SK-N-DZ (cell line): Measurements from ENCODE around the gene TPRG1.

ENCODE experiments used
- DNase-seq: peaks from one replicate; pipeline ENCODE4 v3.0.0-alpha.2; 2015; ENCODE audit warnings: low spot score

The TPRG1 gene

DNA sequence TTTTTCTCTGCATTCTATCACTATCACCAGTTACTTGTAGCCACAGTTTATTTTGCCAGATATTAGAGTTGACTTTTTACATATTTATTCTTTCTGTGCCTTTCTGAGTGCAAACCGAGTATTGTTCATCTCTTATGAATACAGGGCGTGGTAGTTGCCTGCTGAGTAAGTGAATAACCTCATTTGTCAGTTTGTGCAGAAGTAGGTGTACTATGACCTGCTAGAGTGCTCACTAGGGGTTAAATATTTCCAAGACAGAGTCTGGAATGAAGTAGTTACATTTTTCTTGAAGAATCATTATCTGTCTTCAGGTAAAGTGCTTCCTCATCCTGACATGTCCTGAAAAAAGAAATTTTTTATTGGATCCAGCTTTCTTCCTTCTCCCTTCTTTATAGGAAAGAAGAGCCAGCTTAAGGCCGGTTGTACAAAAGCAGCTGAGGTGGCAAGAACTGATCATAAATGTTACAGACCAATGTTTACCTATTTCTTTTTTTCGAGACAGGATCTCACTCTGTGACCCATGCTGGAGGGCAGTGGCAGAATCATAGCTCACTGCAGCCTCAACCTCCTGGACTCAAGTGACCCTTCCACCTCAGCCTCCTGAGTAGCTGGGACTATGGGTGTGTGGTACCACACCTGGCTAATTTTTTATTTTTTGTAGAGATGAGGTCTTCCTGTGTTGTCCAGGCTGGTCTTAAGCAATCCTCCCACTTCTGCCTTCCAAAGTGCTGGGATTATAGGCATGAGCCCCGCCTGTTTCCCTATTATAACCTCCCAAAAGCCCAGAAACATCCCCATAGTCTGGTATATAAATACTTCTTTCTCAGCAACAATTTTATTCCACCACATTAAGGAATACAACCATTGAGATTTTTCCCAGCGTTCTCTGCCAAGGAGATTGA lies 182.5 kb downstream of the TPRG1 start:
- no peak for DNase-seq

DNA sequence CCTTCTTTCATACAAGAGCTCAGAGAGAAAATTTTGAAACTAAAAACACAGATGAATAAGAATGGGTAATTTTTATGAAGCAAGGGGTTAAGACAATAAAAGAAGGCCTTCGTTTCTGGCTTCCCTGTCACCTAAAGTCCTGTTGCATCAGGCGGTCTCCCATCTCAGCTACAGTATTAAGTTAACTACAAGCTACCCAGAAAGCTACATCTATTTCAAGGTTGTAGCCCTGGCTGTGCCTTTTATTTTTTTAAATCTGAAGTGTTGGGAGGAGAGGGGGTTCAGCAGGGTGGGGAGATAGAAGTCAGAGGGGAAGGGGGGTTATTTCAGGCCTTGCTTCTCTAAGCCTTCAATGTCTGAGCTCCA lies 183.3 kb downstream of the TPRG1 start:
- DNase-seq = no peak

- DNase-seq = no peak
Measured at GRCh38 chr3:189355481-189356201, 183.9 kb downstream of the TPRG1 start.

- no peak for DNase-seq
Measured at GRCh38 chr3:189360291-189360690, 188.5 kb downstream of the TPRG1 start.

DNA sequence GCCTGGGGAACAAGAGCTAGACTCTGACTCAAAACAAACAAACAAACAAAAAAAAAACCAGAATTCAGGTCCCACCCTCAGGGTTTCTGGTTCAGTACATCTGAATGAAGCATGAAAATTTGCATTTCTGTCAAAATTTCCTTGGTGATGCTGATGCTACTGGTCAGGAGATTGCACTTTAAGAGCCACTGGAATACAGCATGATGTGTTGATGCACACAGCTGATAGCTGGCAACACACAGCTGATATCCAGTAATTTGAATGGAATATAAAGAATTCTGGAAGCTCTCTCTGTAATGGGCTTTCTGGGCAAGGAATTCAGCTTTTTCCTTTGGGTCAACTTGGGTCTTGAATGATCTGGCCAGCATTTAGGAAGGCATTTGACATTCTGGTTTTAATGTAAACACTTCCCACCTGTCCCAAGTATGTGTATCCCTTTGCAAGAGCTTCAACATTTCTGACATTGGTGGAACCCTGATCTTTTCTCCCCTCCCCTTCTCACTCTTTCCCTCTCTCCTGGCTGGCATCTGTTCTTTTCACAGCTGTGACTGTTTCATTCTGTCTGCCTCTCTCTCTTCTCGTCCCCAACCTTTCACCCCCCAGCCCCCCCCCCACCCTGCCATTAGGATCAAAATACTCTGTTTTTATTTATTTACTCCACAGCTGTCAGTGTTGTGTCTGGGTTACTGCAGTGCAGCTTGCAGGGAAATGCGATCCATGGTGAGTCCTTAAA lies 189.5 kb downstream of the TPRG1 start:
- no peak for DNase-seq

GRCh38 chr3:189363590-189364255 lies 192.0 kb downstream of the TPRG1 start:
- no peak for DNase-seq

GRCh38 chr3:189365609-189366564 lies 194.1 kb downstream of the TPRG1 start:
- no peak for DNase-seq

DNA sequence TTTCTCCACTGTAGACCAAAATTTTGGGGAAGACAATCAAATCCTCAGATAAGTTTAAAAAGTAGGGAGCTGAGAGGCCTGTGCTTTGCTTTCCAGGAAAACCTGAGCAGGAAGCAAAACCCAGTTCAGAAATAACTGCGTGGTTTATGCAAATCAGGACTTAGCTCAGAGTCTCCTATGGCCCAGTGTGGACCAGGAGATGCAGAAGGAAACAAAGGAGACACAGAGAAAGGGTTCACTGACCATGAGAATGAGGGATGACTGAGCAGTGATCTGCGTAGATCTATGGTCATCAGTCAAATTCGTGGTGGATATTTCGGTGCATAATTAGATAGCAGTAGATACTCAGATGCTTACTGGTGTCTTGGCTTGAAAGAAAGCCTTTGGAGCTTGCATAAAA lies 196.6 kb downstream of the TPRG1 start:
- DNase-seq = no peak

DNA sequence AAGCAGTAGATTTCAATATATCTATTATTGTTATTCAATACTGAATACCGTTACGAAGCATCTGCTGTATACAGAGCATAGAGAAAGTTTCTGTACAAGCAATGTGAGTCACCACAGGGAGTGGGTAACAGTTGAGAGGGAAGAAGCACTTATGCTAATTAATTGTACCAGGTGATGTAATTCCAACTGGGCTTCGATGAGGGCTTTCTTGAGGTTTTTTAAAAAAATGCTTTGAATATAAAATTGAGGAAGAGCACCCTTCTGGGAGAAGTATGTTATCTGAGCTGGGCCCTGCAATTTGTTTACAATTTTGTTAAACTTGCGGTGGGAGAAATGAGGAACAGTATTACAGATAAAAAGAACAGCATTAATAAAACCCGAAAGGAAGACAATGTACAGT lies 197.9 kb downstream of the TPRG1 start:
- DNase-seq = no peak

GRCh38 chr3:189372243-189372642 lies 200.5 kb downstream of the TPRG1 start:
- DNase-seq = no peak
